SK-N-SH (cell line): ENCODE results near the gene NLRP1. TPM values are rescaled to one million over a fixed set of nuclear protein-coding genes. Genes with fewer than 3 reads are reported as not detected.

ENCODE experiments used
- CTCF ChIA-PET: fragments of 300-600, 350-600 bp; formaldehyde crosslinking; extraction: SDS; loops from one replicate; lab custom pipeline; 2021; lab: Yijun Ruan, JAX
- POLR2A ChIA-PET: fragments of 350-600 bp; sonication (Branson Sonifier 250); formaldehyde crosslinking; extraction: SDS; loops from one replicate; lab custom pipeline; 2020; ENCODE audit warnings: antibody characterized with exemption, inconsistent platforms; lab: Yijun Ruan, JAX
- DNase-seq: peaks from one replicate; pipeline ENCODE4 v3.0.0; 2012
- H2AFZ ChIP-seq: fragments of 200-600 bp; sonication (generic); 2 replicates; pipeline ENCODE4 v1.8.1; 2016; ENCODE audit warnings: antibody characterized with exemption, mild to moderate bottlenecking, low read depth
- H3F3A ChIP-seq: fragments of 200-600 bp; sonication (generic); replicated peaks from 2 replicates; pipeline ENCODE3; 2016; ENCODE audit warnings: antibody characterized with exemption, mild to moderate bottlenecking; ENCODE audit not compliant: insufficient read depth
- H3K27ac ChIP-seq, 2 experiments: fragments of 200-500 bp in 1 of 2; fragments of 200-600 bp in 1 of 2; sonication (Bioruptor generic) in 1 of 2; sonication (generic), shearing (Covaris generic) in 1 of 2; 2 replicates each; pipeline versions ENCODE4 v1.5.1 to v1.6.1; 2014 to 2016; ENCODE audit warnings: low read depth in 2 of 2, inconsistent platforms in 1 of 2, low read length in 1 of 2, mild to moderate bottlenecking in 1 of 2, mixed read lengths in 1 of 2
- H3K27me3 ChIP-seq: fragments of 200-600 bp; sonication (generic), shearing (Covaris generic); 2 replicates; pipeline ENCODE4 v1.6.1; 2016; ENCODE audit warnings: mixed run types; ENCODE audit not compliant: insufficient read depth
- H3K36me3 ChIP-seq, 2 experiments: fragments of 200-500 bp in 1 of 2; fragments of 200-600 bp in 1 of 2; sonication (Bioruptor generic) in 1 of 2; sonication (generic) in 1 of 2; replicated peaks in 1 of 2; 2 replicates each; pipeline versions ENCODE3 to v1.5.1; 2014 to 2016; ENCODE audit warnings: low read length in 1 of 2, mild to moderate bottlenecking in 1 of 2; ENCODE audit not compliant: insufficient read depth in 2 of 2, control insufficient read depth in 1 of 2
- H3K4me1 ChIP-seq, 2 experiments: fragments of 200-500 bp in 1 of 2; fragments of 200-600 bp in 1 of 2; sonication (Bioruptor generic) in 1 of 2; sonication (generic), shearing (Covaris generic) in 1 of 2; 2 replicates each; pipeline versions ENCODE4 v1.5.1 to v1.6.1; 2014 to 2016; ENCODE audit warnings: low read depth in 1 of 2, low read length in 1 of 2, mixed run types in 1 of 2; ENCODE audit not compliant: insufficient read depth in 2 of 2, control insufficient read depth in 1 of 2
- H3K4me2 ChIP-seq: fragments of 200-600 bp; sonication (generic), shearing (Covaris generic); 2 replicates; pipeline ENCODE4 v1.6.1; 2017; ENCODE audit warnings: mixed run types
- H3K4me3 ChIP-seq, 2 experiments: fragments of 200-500 bp in 1 of 2; fragments of 200-600 bp in 1 of 2; sonication (Bioruptor generic) in 1 of 2; sonication (generic), shearing (Covaris generic) in 1 of 2; 2 replicates each; pipeline versions ENCODE4 v1.5.1 to v1.8.1; 2014 to 2016; ENCODE audit warnings: low read depth in 2 of 2, inconsistent platforms in 1 of 2, low read length in 1 of 2, mild to moderate bottlenecking in 1 of 2, mixed read lengths in 1 of 2, moderate library complexity in 1 of 2
- H3K79me2 ChIP-seq: fragments of 200-600 bp; sonication (generic); 2 replicates; pipeline ENCODE4 v1.8.1; 2017; ENCODE audit warnings: mild to moderate bottlenecking; ENCODE audit not compliant: insufficient read depth
- H3K9ac ChIP-seq: fragments of 200-600 bp; sonication (generic); 2 replicates; pipeline ENCODE4 v1.6.1; 2017; ENCODE audit warnings: mixed run types
- H3K9me2 ChIP-seq: fragments of 200-600 bp; sonication (generic); 2 replicates; pipeline ENCODE4 v1.6.1; 2017; ENCODE audit warnings: mixed run types
- H3K9me3 ChIP-seq: fragments of 200-600 bp; sonication (generic); 2 replicates; pipeline ENCODE4 v1.6.1; 2017; ENCODE audit warnings: mixed run types, mild to moderate bottlenecking, moderate library complexity
- H4K20me1 ChIP-seq: fragments of 200-600 bp; sonication (generic); 2 replicates; pipeline ENCODE4 v1.6.1; 2017; ENCODE audit warnings: mild to moderate bottlenecking, mixed run types; ENCODE audit not compliant: insufficient read depth
- FOSL2 ChIP-seq: IDR thresholded peaks from 2 replicates; pipeline ENCODE4 v1.4.0; 2012; ENCODE audit warnings: low read depth, mild to moderate bottlenecking, moderate library complexity, borderline replicate concordance
- TEAD4 ChIP-seq: IDR thresholded peaks from 2 replicates; pipeline ENCODE4 v1.4.0; 2012; ENCODE audit warnings: mild to moderate bottlenecking, borderline replicate concordance; ENCODE audit not compliant: insufficient read depth
- WGBS: methylation state at CpG from one replicate; pipeline ENCODE4 v1.1.6; 2017; ENCODE audit warnings: low lambda C conversion rate; 5-methylcytosine and 5-hydroxymethylcytosine counted together
- polyA plus RNA-seq, 3 experiments: library from polyadenylated mRNA; depleted of rRNA; stranded (reverse); fragments of >200 nt; gene quantifications; 2 replicates each; pipeline ENCODE4 v1.2.3, GENCODE V29; 2012
- TF ChIP-seq, protein P1 (sequence below): IDR thresholded peaks from 2 replicates; pipeline ENCODE4 v1.4.0; 2012; ENCODE audit warnings: low read depth, borderline replicate concordance
- TF ChIP-seq, protein P2 (sequence below): IDR thresholded peaks from 2 replicates; pipeline ENCODE4 v1.4.0; 2012; ENCODE audit warnings: low read depth, borderline replicate concordance
- TF ChIP-seq, protein P3 (sequence below): IDR thresholded peaks from 2 replicates; pipeline ENCODE4 v1.4.0; 2012; ENCODE audit warnings: low read depth

Gene NLRP1
- polyA plus RNA-seq, 1 of the 3 experiments (the other 2 are of a cell fraction) = 51.4 TPM

DNA sequence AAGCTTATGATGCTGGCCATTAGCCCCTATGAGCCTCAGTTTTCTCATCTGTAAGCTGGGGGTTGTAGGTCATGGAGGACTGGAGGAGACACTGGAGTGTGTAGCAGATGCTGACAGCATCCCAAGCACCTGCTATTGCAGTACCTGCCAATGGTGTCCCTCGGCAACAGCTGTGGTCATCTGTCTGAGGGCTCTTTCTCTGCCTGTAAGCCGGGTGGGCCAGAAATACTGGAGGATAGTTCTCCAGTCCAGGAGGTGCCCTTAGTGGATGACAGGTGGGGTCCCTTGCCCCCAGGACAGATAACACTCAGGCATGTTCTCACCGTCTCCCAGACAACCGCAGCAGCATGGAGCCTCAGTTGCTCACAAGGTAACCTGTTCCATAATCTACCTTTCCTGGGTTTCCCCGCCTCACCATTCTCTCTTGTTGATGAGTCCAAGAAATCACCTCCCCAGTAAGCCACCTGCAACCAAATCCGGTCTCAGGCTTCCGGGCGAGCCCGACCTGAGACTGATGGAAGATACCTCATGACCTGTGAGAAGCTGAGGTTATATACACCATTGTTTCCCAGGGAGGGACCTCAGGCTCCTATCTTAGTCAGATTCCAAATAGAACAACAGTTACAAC lies 23.8 kb downstream of the NLRP1 start:
- Histone ChIP-seq H3K27ac (no peak overlapping the region), H3K9me3 (no peaks in the 10 kb centered on the region), H4K20me1 (no peaks in the 10 kb centered on the region), H3K27me3 (no peaks in the 10 kb centered on the region), H3K4me3 (no peak overlapping the region), H3K4me1 (no peaks in the 10 kb centered on the region), H3K4me2 (no peak overlapping the region), H3F3A (peaks cover 19% of the 10 kb centered on the region), H2AFZ (no peak overlapping the region), H3K9ac (no peak overlapping the region), H3K9me2 (no peaks in the 10 kb centered on the region), H3K36me3 (peaks cover 0 to 10% of the 10 kb centered on the region in 2 experiments), H3K79me2 (peaks cover 7% of the 10 kb centered on the region)
- 55% methylated on average over 9 of the region's 9 CpGs for WGBS
- POLR2A ChIA-PET = no interaction called here
- TF ChIP-seq, protein P1, sequence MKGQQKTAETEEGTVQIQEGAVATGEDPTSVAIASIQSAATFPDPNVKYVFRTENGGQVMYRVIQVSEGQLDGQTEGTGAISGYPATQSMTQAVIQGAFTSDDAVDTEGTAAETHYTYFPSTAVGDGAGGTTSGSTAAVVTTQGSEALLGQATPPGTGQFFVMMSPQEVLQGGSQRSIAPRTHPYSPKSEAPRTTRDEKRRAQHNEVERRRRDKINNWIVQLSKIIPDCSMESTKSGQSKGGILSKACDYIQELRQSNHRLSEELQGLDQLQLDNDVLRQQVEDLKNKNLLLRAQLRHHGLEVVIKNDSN = no peak
- TF ChIP-seq FOSL2 = no peak
- CTCF ChIA-PET = no interaction called here
- DNase-seq = no peak

DNA sequence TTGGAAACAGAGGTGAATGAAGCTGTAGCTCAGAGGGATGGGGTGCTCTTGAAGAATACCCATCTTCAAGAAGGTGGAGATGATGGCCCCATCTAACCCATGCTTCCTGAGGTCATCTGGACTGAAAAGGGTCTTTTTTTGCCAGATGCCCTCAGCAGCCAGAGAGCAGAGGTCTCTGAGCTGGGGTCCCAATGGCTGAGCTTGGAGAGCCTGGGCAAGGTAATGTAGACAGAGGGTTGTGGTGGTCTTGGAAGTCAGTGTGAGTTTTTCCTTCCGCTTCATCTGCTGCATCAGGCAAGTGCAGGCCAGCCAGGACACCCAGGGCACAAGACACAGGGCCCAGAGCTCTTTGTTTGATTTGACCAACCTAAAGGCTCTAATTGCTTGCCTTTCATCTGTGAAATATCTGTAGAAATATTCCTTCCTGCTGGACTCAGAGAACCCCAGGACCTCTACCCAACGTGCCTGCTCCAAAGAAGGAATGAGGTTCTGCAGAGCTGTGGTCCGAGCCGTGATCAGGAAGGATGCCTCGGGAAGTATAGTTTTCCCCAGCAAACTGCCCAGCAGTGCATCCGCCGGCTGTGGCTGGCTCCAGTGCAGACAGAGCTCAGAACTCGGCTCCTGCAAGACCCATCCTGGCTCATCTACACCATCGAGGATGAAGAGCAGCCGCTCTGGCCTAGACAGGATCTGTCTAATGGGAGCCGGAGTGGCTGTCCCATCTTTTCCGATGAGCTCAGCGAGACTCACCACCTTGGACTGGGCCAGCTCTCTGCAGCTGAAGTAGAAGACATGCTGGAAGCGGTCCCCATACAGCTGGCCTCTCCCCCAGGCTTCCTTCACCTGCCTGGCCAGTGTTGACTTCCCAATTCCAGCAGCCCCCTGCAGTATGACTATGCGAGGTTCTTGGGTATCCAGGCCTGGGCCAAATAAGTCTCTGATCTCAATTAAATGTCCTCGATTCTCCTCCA lies 25.2 kb downstream of the NLRP1 start:
- POLR2A ChIA-PET = no interaction called here
- no peaks in the 10 kb centered on the region for H3K27me3 ChIP-seq
- H3K4me1 ChIP-seq = no peaks in the 10 kb centered on the region
- H4K20me1 ChIP-seq = no peaks in the 10 kb centered on the region
- H3K4me2 ChIP-seq = no peak overlapping the region
- H3K9ac ChIP-seq = no peak overlapping the region
- no peak for DNase-seq
- no peak overlapping the region for H3K4me3 ChIP-seq
- CTCF ChIA-PET = interaction anchor here (1.0 to 1.1 kb wide), 2 partner anchors 18 to 25 kb away, joined by 3 read pairs; no protein-coding TSS in a partner anchor
- TF ChIP-seq, protein P2, sequence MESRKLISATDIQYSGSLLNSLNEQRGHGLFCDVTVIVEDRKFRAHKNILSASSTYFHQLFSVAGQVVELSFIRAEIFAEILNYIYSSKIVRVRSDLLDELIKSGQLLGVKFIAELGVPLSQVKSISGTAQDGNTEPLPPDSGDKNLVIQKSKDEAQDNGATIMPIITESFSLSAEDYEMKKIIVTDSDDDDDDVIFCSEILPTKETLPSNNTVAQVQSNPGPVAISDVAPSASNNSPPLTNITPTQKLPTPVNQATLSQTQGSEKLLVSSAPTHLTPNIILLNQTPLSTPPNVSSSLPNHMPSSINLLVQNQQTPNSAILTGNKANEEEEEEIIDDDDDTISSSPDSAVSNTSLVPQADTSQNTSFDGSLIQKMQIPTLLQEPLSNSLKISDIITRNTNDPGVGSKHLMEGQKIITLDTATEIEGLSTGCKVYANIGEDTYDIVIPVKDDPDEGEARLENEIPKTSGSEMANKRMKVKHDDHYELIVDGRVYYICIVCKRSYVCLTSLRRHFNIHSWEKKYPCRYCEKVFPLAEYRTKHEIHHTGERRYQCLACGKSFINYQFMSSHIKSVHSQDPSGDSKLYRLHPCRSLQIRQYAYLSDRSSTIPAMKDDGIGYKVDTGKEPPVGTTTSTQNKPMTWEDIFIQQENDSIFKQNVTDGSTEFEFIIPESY = no peak
- TF ChIP-seq, protein P3, sequence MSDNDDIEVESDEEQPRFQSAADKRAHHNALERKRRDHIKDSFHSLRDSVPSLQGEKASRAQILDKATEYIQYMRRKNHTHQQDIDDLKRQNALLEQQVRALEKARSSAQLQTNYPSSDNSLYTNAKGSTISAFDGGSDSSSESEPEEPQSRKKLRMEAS = no peak
- no peak for TF ChIP-seq TEAD4
- TF ChIP-seq, all 33 proteins: peak for 0
- H3K9me2 ChIP-seq = no peaks in the 10 kb centered on the region
- no peak overlapping the region for H3K27ac ChIP-seq
- H2AFZ ChIP-seq = no peak overlapping the region
- H3K79me2 ChIP-seq = peaks cover 7% of the 10 kb centered on the region
- H3F3A ChIP-seq = peaks cover 7% of the 10 kb centered on the region
- 81% methylated on average over 13 of the region's 16 CpGs for WGBS
- no peaks in the 10 kb centered on the region for H3K9me3 ChIP-seq
- H3K36me3 ChIP-seq = peaks cover 0 to 10% of the 10 kb centered on the region in 2 experiments
